HG03558 (cell line): ENCODE results near the gene DBN1.
A peak's percentile ranks its signal among the peaks of the same experiment; 100 is the strongest.

Experiments
- ATAC-seq: cut with Tn5 transposase; IDR thresholded peaks from one replicate; pipeline ENCODE4 v1.9.1; 2021; ENCODE audit warnings: moderate number of reproducible peaks; ENCODE audit not compliant: unreplicated experiment; ENCODE audit errors: extremely low read depth

The DBN1 gene

GRCh38 chr5:177457852-177458681 lies 15.4 kb downstream of the DBN1 start:
- ATAC-seq, result no peak

GRCh38 chr5:177456976-177457851 lies 16.2 kb downstream of the DBN1 start:
- ATAC-seq, result peak; percentile 32

- no peak for ATAC-seq
Measured at GRCh38 chr5:177456591-177456964, 16.9 kb downstream of the DBN1 start.

- ATAC-seq, result peak; percentile 2
Measured at GRCh38 chr5:177455661-177456590, 17.5 kb downstream of the DBN1 start.

- peak; percentile 31 for ATAC-seq
Measured at GRCh38 chr5:177455036-177455660, 18.3 kb downstream of the DBN1 start.

DNA sequence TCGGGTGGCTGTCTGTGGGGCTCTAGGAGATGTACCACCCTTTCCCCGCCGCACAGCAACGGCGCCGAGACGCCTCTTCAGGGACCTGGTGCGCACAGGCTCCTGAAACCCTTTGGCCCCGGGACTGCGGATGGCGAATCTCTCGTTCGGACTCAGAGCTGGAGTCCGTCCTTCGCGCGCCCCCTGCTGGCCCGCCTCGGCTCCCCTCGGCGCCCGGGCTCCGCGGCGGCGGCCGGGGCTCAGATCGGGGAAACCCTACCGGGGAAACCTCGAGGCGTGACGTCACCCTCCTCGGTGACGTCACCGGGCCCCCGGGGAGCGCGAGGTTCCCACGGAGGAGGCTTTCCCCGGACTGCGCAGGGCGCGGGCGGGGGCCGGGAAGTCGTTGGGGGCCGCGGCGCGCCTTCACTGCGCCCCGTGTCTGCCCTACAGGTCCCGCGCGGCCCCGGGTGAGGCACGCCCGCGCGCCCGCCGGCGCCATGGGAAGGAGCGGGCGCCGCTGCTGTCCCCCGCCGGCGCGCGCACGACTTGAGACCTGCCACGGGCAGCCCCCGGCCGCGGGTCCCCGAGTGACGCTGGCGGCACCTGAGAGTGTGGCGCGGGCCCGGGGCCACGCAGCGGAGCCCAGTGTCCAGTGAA lies 18.9 kb downstream of the DBN1 start:
- ATAC-seq, result peak; percentile 34

DNA sequence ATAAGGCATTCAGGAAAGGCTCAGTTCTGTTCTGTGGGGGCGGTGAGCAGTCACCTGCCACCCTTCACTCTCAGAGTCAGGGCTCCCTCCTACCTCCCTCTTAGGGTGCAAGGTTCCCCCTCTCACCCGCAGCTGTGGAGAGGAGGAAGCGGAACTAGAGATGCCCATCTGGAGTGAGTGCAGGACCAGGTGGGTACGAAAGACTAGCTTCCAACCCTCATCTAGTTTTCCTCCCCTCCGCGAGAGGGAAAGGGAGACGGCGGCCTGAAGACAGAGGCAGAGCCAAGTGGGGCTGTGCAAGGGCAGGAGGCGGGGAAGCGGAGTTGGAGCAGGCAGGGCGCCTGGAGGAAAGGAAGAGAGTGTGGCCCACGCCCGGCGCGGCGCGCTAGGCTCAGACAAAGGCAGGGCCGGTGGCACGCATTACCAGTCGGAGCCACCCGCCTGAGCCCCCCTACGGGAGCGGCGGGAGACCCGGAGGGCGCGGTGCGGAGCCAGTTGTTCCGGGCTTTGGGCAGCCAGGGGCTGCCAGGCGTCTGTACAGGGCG lies 19.5 kb downstream of the DBN1 start:
- no peak for ATAC-seq

- ATAC-seq, result no peak
Measured at GRCh38 chr5:177452688-177453638, 20.5 kb downstream of the DBN1 start.

- no peak for ATAC-seq
Measured at GRCh38 chr5:177450667-177451424, 22.6 kb downstream of the DBN1 start.

- no peak for ATAC-seq
Measured at GRCh38 chr5:177449140-177450061, 24.0 kb downstream of the DBN1 start.

DNA sequence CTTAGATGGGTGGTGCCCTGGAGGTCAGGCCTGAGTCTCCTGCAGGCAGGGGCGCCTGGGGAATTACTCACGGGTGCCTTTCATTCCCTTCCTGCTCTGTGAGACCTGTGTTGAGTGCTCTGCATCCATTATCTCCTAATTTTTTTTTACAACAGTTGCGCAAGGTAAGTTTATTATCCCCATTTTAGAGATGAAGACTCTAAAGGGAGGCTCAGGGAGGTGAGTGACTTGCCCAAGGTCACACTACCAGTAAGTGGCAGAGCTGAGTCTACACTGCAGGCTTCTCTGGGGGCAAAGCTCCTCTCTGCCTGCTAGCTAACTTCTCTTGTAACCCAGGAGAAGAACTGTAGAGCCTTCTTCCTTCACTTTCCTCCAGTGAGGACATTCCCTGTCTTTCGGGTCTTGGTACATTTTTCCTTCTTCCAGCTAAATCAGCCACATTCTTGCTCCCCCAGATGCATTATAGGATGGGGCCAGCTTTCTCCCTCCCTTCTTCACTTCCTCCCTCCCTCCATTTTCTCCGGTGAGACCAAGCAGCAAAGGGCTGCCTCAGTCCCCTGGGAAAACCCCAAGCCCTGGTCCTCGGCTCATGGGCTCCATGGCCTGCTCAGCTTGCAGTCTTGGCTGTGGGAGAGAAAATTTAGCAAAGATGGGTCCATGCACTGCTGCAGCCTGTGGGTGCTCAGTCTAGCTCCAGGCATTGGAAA lies 25.0 kb downstream of the DBN1 start:
- no peak for ATAC-seq

GRCh38 chr5:177447611-177448243 lies 25.7 kb downstream of the DBN1 start:
- ATAC-seq, result no peak

DNA sequence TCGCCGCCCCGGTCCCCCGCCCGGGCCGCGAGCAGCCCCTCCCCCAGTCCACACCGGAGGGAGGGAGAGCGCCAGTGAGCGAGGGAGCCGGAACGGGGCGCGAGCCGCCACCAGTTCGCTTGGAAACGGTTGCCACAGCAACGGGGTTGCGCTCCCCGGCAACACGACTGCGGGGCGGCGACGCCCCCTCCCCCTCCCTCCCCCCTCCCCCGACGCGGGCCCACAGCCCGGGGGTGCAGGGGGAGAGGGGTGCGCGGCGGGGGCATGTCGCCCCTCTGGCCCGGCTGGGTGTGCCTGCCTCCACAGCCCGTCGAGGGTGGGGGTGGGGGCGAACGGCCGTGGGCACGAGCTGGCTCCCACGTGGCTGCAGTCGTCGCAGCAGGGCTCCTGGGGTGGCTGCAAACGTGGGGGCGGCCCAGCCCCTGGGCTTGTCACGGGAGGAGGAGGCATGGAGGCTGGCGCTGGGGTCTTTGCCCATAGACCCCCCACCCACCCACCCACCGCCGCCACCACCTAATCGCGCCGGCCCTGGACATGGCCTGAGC lies 26.3 kb downstream of the DBN1 start:
- ATAC-seq, result no peak

DNA sequence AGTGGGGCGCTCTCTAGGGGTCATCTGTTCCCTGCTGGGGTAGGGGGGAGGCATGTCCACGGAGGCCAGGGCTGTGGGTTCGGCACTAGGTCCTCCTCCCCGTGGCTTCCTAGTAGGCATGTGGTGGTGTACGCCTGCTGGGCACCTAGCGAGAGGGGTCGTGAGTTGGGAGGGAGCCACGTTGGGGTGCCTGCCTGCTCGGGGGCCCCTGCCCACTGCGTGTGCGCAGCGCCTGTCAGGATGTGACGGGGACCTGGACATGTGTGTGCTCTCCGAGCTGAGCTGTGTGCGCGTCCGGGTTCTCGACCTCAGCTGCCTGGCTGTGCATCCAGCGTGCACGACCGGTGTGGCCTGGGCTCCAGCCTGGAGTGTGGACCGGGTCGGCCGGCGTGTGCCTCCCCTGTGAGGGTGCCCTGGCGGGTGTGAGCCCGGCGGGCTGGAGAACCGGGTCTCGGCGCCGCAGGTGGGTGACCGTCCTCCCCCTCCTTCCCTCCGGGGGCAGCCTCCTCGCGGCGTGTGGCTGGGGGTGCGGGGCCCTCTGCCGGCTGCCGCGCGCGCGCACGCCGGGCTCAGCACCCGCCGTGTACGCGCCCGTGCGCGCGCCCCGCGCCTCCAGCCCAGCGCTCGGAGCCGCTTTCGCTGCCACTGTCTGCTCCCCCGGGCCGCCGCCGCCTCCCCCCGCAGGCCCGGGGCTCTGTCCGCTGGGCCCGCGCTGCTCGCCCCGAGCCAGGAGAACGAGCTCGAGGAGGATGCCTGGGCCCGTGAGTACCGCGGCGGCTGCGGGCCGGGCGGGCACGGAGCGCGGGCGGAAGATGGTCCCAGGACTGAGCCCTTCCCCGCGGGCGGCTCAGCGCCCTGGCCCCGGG lies 27.0 kb downstream of the DBN1 start, which contains the start of gene PRR7:
Gene PRR7 (plus strand): TSS at position 615 of the 866 bp plus-strand sequence. CDS start 8,254 bp downstream, outside the sequence.
- no peak for ATAC-seq
